Parathyroid adenoma (tissue), 2 donors: ENCODE measurements around the gene RGS2.

ENCODE experiments used
- H2AFZ ChIP-seq: fragments of 300-600 bp; sonication (generic); one replicate; pipeline ENCODE4 v1.7.0; 2017; ENCODE audit warnings: antibody characterized with exemption, mild to moderate bottlenecking
- H3K27ac ChIP-seq: fragments of 300-600 bp; sonication (generic); one replicate; pipeline ENCODE4 v1.7.0; 2017
- H3K27me3 ChIP-seq: fragments of 300-600 bp; sonication (generic); one replicate; pipeline ENCODE4 v1.7.0; 2017; ENCODE audit warnings: low read length; ENCODE audit not compliant: control insufficient read depth, insufficient read depth
- H3K36me3 ChIP-seq: fragments of 300-600 bp; sonication (generic); one replicate; pipeline ENCODE4 v1.7.0; 2017; ENCODE audit warnings: low read length; ENCODE audit not compliant: control insufficient read depth, insufficient read depth
- H3K4me1 ChIP-seq: fragments of 300-600 bp; sonication (generic); one replicate; pipeline ENCODE4 v1.7.0; 2017; ENCODE audit warnings: control low read depth
- H3K4me2 ChIP-seq: fragments of 300-600 bp; sonication (generic); one replicate; pipeline ENCODE4 v1.7.0; 2017; ENCODE audit warnings: low read length
- H3K4me3 ChIP-seq: fragments of 300-600 bp; sonication (generic); one replicate; pipeline ENCODE4 v1.7.0; 2017; ENCODE audit warnings: low read depth, low read length
- H3K79me2 ChIP-seq: fragments of 300-600 bp; sonication (generic); one replicate; pipeline ENCODE4 v1.7.0; 2017; ENCODE audit warnings: control low read depth
- H3K9ac ChIP-seq: fragments of 300-600 bp; sonication (generic); one replicate; pipeline ENCODE4 v1.7.0; 2017; ENCODE audit warnings: mild to moderate bottlenecking
- H3K9me3 ChIP-seq: fragments of 300-600 bp; sonication (generic); one replicate; pipeline ENCODE4 v1.7.0; 2017; ENCODE audit warnings: low read length; ENCODE audit not compliant: control insufficient read depth
- CTCF ChIP-seq: fragments of 300-600 bp; sonication (generic); IDR thresholded peaks from one replicate; pipeline ENCODE4 v1.7.0; 2017; ENCODE audit warnings: antibody characterized with exemption, mild to moderate bottlenecking
- donor health status: primary hyperparathyroidism.

Gene RGS2

GRCh38 chr1:192801451-192801850, 7.4 kb upstream of the RGS2 start:
- H3K79me2 ChIP-seq = no peaks in the 10 kb centered on the region
- no peaks in the 10 kb centered on the region for H3K4me1 ChIP-seq
- TF ChIP-seq CTCF = no peak

GRCh38 chr1:192802406-192802805, 6.4 kb upstream of the RGS2 start:
- H3K9ac ChIP-seq = no peak overlapping the region
- TF ChIP-seq CTCF = no peak
- no peaks in the 10 kb centered on the region for H3K36me3 ChIP-seq
- H3K27ac ChIP-seq = no peak overlapping the region
- no peak overlapping the region for H3K4me3 ChIP-seq
- H3K9me3 ChIP-seq = no peaks in the 10 kb centered on the region
- H2AFZ ChIP-seq = no peak overlapping the region
- no peaks in the 10 kb centered on the region for H3K79me2 ChIP-seq
- H3K4me2 ChIP-seq = no peak overlapping the region
- H3K27me3 ChIP-seq = no peaks in the 10 kb centered on the region
- H3K4me1 ChIP-seq = no peaks in the 10 kb centered on the region

More at GRCh38 chr1:192801451-192801850, 7.4 kb upstream of the RGS2 start:
- Histone ChIP-seq H2AFZ (peak overlapping the region; percentile 42), H3K27ac (no peak overlapping the region), H3K27me3 (no peaks in the 10 kb centered on the region), H3K9ac (no peak overlapping the region), H3K4me2 (no peak overlapping the region), H3K9me3 (no peaks in the 10 kb centered on the region), H3K36me3 (no peaks in the 10 kb centered on the region), H3K4me3 (no peak overlapping the region)

DNA sequence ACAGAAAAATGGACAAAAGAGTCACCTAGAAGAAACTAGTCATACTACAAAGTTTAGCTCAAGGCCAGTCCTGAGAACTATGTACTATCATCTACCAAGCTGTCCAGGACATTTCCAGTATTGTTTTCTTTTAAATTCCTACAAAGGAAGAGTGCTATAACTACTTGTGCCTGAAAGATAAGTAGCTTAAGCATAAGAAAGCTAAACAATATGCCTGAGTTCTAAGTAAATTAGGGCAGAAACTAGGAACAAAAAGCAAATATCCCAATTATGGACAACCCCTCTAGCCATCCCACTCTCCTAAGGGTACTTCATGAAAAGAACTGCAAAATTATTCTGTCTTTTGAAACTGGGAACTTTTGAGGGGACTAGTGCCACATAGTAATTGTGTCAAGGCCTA, 5.3 kb upstream of the RGS2 start:
- H3K4me3 ChIP-seq = no peak overlapping the region
- no peaks in the 10 kb centered on the region for H3K36me3 ChIP-seq
- H2AFZ ChIP-seq = no peak overlapping the region
- no peaks in the 10 kb centered on the region for H3K79me2 ChIP-seq
- no peak for TF ChIP-seq CTCF
- no peaks in the 10 kb centered on the region for H3K27me3 ChIP-seq
- H3K4me1 ChIP-seq = peaks cover 6% of the 10 kb centered on the region
- no peak overlapping the region for H3K9ac ChIP-seq
- H3K27ac ChIP-seq = no peak overlapping the region
- H3K9me3 ChIP-seq = no peaks in the 10 kb centered on the region
- no peak overlapping the region for H3K4me2 ChIP-seq

GRCh38 chr1:192805832-192806323, 3.0 kb upstream of the RGS2 start:
- Histone ChIP-seq H3K9me3 (no peaks in the 10 kb centered on the region), H3K4me1 (peaks cover 6% of the 10 kb centered on the region), H3K4me2 (no peak overlapping the region), H3K27me3 (no peaks in the 10 kb centered on the region), H3K9ac (no peak overlapping the region), H3K4me3 (no peak overlapping the region), H3K27ac (no peak overlapping the region), H2AFZ (no peak overlapping the region), H3K36me3 (no peaks in the 10 kb centered on the region), H3K79me2 (no peaks in the 10 kb centered on the region)
- peak; percentile 20 for TF ChIP-seq CTCF
